ENCODE measurements around the gene VAT1L.

The VAT1L gene

GRCh38 chr16:77840673-77841501 lies 52.5 kb downstream of the VAT1L start:
- TF ChIP-seq CTCF (IDR thresholded peaks at IDR 0.05; ENCODE audit: borderline replicate concordance, insufficient read depth, low read depth, low read length) = no peak
- no peak overlapping the region for H3K4me3 ChIP-seq (ENCODE audit: low read depth, low read length)

DNA sequence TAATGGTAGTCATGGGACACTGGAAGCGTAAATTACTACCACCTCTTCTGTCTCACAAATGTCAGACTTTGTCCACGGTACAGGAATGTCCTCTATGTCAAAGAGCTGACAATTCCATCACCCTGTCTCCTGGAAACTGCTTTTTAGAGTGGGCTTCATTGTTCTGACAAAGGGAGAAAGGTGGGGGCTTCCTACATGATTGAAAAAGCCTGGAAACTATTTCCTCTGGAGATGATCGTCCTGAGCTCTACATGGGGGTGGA lies 53.1 kb downstream of the VAT1L start:
- H3K4me3 ChIP-seq (ENCODE audit: low read depth, low read length) = no peak overlapping the region
- TF ChIP-seq CTCF (IDR thresholded peaks at IDR 0.05; ENCODE audit: borderline replicate concordance, insufficient read depth, low read depth, low read length) = no peak

GRCh38 chr16:77842468-77842867 lies 54.1 kb downstream of the VAT1L start:
- H3K4me3 ChIP-seq (ENCODE audit: low read depth, low read length) = no peak overlapping the region
- TF ChIP-seq CTCF (IDR thresholded peaks at IDR 0.05; ENCODE audit: borderline replicate concordance, insufficient read depth, low read depth, low read length) = no peak

GRCh38 chr16:77843405-77843804 lies 55.0 kb downstream of the VAT1L start:
- TF ChIP-seq CTCF (IDR thresholded peaks at IDR 0.05; ENCODE audit: borderline replicate concordance, insufficient read depth, low read depth, low read length) = no peak
- H3K4me3 ChIP-seq (ENCODE audit: low read depth, low read length) = no peak overlapping the region

GRCh38 chr16:77844801-77845200 lies 56.4 kb downstream of the VAT1L start:
- TF ChIP-seq CTCF (IDR thresholded peaks at IDR 0.05; ENCODE audit: borderline replicate concordance, insufficient read depth, low read depth, low read length) = no peak
- H3K4me3 ChIP-seq (ENCODE audit: low read depth, low read length) = no peak overlapping the region

DNA sequence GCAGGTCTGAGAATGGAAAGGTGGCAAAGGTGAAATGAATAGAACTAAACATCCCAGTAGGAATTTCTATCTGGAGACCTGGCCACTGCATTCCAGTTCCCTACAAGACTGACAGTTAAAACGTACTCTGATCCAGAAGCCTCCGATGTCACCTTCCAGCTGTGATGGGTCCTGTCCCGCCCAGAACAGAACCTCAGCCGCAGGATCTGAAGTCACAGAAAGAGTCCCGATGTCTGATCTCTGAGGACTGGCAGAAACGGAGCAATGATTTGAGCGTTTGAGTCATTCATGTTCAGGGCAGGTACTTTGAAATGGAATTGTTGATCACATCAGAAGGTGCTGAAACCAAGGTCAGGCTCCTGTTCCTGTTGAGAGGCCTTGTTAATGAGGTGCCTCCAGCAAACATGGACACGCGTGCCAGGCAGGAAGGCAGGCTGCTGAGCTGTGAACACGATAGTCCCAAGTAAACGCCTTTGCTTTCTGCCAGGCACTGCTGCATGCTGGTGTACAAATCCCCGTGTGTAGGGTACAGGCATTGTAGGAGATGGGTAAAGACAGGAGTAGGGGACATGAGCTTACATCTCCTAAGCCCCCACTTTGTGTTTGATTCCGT lies 61.4 kb downstream of the VAT1L start:
- TF ChIP-seq CTCF (IDR thresholded peaks at IDR 0.05; ENCODE audit: borderline replicate concordance, insufficient read depth, low read depth, low read length) = no peak
- H3K4me3 ChIP-seq (ENCODE audit: low read depth, low read length) = no peak overlapping the region

Measured in GM12875 (cell line).